Mesenteric fat pad (tissue), 1 donor: Measurements from ENCODE around the gene MRGPRX1. TPM values are rescaled to one million over a fixed set of nuclear protein-coding genes. Genes with fewer than 3 reads are reported as not detected.
"Not testable (repeated sequence)": the region's sequence is repeated elsewhere in the genome, so short reads cannot be mapped to it uniquely, and the experiment has no call there.

Experiments used
- DNase-seq: peaks from one replicate; pipeline ENCODE4 v3.0.0-alpha.2; 2020; ENCODE audit warnings: low spot score
- long read RNA-seq: library from polyadenylated mRNA; unstranded; transcript quantifications from one replicate; pipeline ENCODE4 v2.0.0, GENCODE V29; 2020
- total RNA-seq: library from RNA; stranded (reverse); fragmentation: NEBNext Ultra II Directional; extraction: Animal tissue kit (Norgen Biotek cat#: 25700); gene quantifications from one replicate; pipeline ENCODE4 v1.2.1, GENCODE V29; 2021
- donor health status: DM: yes; HTN: yes; CAD: no.

The MRGPRX1 gene
- not detected for total RNA-seq
- long read RNA-seq = 0 reads

- DNase-seq = no peak
Observed at GRCh38 chr11:18939314-18939713, at the start of gene MRGPRX1. Gene MRGPRX1, minus strand, starts transcription at chr11:18939414. Its CDS starts 4,630 bp downstream, at chr11:18934784.

GRCh38 chr11:18987454-18988231, 48.4 kb upstream of the MRGPRX1 start:
- no peak for DNase-seq

- no peak for DNase-seq
Observed at GRCh38 chr11:18986744-18987143, 47.5 kb upstream of the MRGPRX1 start.

GRCh38 chr11:18981897-18982296, 42.7 kb upstream of the MRGPRX1 start:
- DNase-seq = no peak

GRCh38 chr11:18974192-18974591, 35.0 kb upstream of the MRGPRX1 start:
- DNase-seq = no peak

GRCh38 chr11:18972336-18972735, 33.1 kb upstream of the MRGPRX1 start:
- DNase-seq = no peak

- no peak for DNase-seq
Observed at GRCh38 chr11:18969720-18970119, 30.5 kb upstream of the MRGPRX1 start.

- DNase-seq = no peak
Observed at GRCh38 chr11:18958221-18958910, 19.2 kb upstream of the MRGPRX1 start.

GRCh38 chr11:18956630-18957029, 17.4 kb upstream of the MRGPRX1 start:
- no peak for DNase-seq

GRCh38 chr11:18936002-18936673, 3.1 kb downstream of the MRGPRX1 start:
- no peak for DNase-seq

- DNase-seq = no peak
Observed at GRCh38 chr11:18934195-18934814, 4.9 kb downstream of the MRGPRX1 start.

GRCh38 chr11:18927550-18928322, 11.5 kb downstream of the MRGPRX1 start:
- no peak for DNase-seq

GRCh38 chr11:18925426-18925825, 13.8 kb downstream of the MRGPRX1 start:
- DNase-seq = not testable (repeated sequence)

- DNase-seq = no peak
Observed at GRCh38 chr11:18912883-18913282, 26.3 kb downstream of the MRGPRX1 start.

GRCh38 chr11:18907391-18907790, 31.8 kb downstream of the MRGPRX1 start:
- DNase-seq = no peak

- not testable (repeated sequence) for DNase-seq
Observed at GRCh38 chr11:18900637-18901036, 38.6 kb downstream of the MRGPRX1 start.

- not testable (repeated sequence) for DNase-seq
Observed at GRCh38 chr11:18900151-18900611, 39.0 kb downstream of the MRGPRX1 start.

- not testable (repeated sequence) for DNase-seq
Observed at GRCh38 chr11:18891712-18892111, 47.5 kb downstream of the MRGPRX1 start.

GRCh38 chr11:18890615-18891014, 48.6 kb downstream of the MRGPRX1 start:
- DNase-seq = no peak
